Calu3 (cell line): ENCODE results near the gene ZNF791. TPM values are rescaled to one million over a fixed set of nuclear protein-coding genes. Genes with fewer than 3 reads are reported as not detected.

ENCODE experiments used
- BruUV-seq: library from RNA; stranded (reverse); fragments of 400-500 nt; replicated peaks from 2 replicates; lab custom pipeline; 2021; lab: Mats Ljungman, UMichigan
- CTCF ChIA-PET: fragments of 300-600 bp; sonication (Branson Sonifier 250); formaldehyde crosslinking; loops from one replicate; lab custom pipeline; 2022; ENCODE audit warnings: antibody characterized with exemption; lab: Charles Lee
- DNase-seq: peaks from one replicate; pipeline ENCODE4 v3.0.0; 2022
- H3K27ac Mint-ChIP-seq: one replicate; pipeline ENCODE4 v1.8.0; 2022; ENCODE audit warnings: mixed read lengths; ENCODE audit not compliant: unreplicated experiment
- H3K27me3 Mint-ChIP-seq: one replicate; pipeline ENCODE4 v1.8.0; 2022; ENCODE audit warnings: mixed read lengths; ENCODE audit not compliant: unreplicated experiment
- H3K36me3 Mint-ChIP-seq: one replicate; pipeline ENCODE4 v1.8.0; 2022; ENCODE audit warnings: mild to moderate bottlenecking, moderate library complexity, mixed read lengths; ENCODE audit not compliant: insufficient read depth, unreplicated experiment
- H3K4me1 Mint-ChIP-seq: one replicate; pipeline ENCODE4 v1.8.0; 2022; ENCODE audit warnings: mild to moderate bottlenecking, low read depth, mixed read lengths; ENCODE audit not compliant: unreplicated experiment
- H3K4me3 Mint-ChIP-seq: one replicate; pipeline ENCODE4 v1.8.0; 2022; ENCODE audit warnings: mild to moderate bottlenecking, low read depth, moderate library complexity, mixed read lengths; ENCODE audit not compliant: unreplicated experiment
- H3K9me3 Mint-ChIP-seq: one replicate; pipeline ENCODE4 v1.8.0; 2022; ENCODE audit warnings: low read depth, mixed read lengths; ENCODE audit not compliant: unreplicated experiment
- CTCF ChIP-seq: fragments of 200-600 bp; IDR thresholded peaks from one replicate; pipeline ENCODE4 v1.8.0; 2022; ENCODE audit warnings: antibody characterized with exemption; ENCODE audit not compliant: unreplicated experiment
- intact Hi-C: fragments of 100-400 bp; cut with micrococcal nuclease; formaldehyde crosslinking; loops from one replicate; pipeline ENCODE4 v1.10.0; 2022; ENCODE audit not compliant: unreplicated experiment
- total RNA-seq: library from RNA; stranded (reverse); gene quantifications from 2 replicates; pipeline ENCODE4 v1.2.3, GENCODE V29; 2022

The ZNF791 gene
- total RNA-seq, 1 experiment from 2014 or later = 15.8 TPM

DNA sequence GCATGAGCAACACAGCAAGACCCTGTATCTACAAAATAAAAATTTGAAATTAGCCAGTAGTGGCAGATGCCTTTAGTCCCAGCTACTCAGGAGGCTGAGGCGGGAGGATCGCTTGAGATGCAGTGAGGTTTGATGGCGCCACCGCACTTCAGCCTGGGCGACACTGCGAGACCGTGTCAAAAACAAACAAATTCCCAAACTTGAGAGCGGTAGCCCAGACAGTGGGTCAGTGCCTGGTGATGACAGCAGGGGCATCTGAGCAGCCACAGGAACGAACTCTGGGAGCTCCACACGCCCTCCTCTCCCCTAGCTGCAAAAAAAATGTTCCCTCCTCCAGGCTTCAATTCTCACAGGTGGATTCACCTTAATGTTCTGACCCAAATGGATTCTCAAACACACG lies 14.2 kb upstream of the ZNF791 start:
- Mint-ChIP-seq H3K36me3 (peaks cover 5% of the 10 kb centered on the region), H3K4me1 (no peaks in the 10 kb centered on the region), H3K4me3 (no peak overlapping the region), H3K9me3 (no peaks in the 10 kb centered on the region), H3K27ac (no peak overlapping the region), H3K27me3 (no peaks in the 10 kb centered on the region)
- DNase-seq = no peak
- CTCF ChIA-PET = no interaction called here
- intact Hi-C loops = no loop called here
- TF ChIP-seq CTCF = no peak
- BruUV-seq = no TSS peak

GRCh38 chr19:12596927-12597548 lies 13.7 kb upstream of the ZNF791 start:
- H3K9me3 Mint-ChIP-seq = no peaks in the 10 kb centered on the region
- no peaks in the 10 kb centered on the region for H3K4me1 Mint-ChIP-seq
- no peak overlapping the region for H3K27ac Mint-ChIP-seq
- CTCF ChIA-PET = no interaction called here
- H3K27me3 Mint-ChIP-seq = no peaks in the 10 kb centered on the region
- DNase-seq = no peak
- no TSS peak for BruUV-seq
- H3K4me3 Mint-ChIP-seq = no peak overlapping the region
- H3K36me3 Mint-ChIP-seq = peaks cover 5% of the 10 kb centered on the region
- intact Hi-C loops = no loop called here
- no peak for TF ChIP-seq CTCF

DNA sequence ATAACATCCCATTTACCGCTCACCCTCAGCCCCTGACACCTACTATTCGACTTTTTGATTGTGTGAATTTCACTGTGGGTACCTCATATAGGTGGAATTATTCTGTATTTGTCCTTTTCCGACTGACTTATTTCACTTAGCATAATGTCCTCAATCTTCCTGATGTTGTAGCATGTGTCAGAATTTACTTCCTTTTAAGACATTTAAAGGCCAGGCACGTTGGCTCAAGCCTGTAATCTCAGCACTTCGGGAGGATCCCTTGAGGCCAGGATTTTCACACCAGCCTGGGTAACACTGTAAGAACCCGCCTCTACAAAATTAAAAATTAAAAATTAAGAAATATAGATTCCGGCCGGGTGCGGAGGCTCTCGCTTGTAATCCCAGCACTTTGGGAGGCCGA lies 13.1 kb upstream of the ZNF791 start:
- Mint-ChIP-seq H3K9me3 (no peaks in the 10 kb centered on the region), H3K4me1 (no peaks in the 10 kb centered on the region), H3K4me3 (no peak overlapping the region), H3K27ac (no peak overlapping the region), H3K36me3 (no peaks in the 10 kb centered on the region), H3K27me3 (no peaks in the 10 kb centered on the region)
- no TSS peak for BruUV-seq
- no peak for DNase-seq
- intact Hi-C loops = no loop called here
- no peak for TF ChIP-seq CTCF
- CTCF ChIA-PET = no interaction called here

DNA sequence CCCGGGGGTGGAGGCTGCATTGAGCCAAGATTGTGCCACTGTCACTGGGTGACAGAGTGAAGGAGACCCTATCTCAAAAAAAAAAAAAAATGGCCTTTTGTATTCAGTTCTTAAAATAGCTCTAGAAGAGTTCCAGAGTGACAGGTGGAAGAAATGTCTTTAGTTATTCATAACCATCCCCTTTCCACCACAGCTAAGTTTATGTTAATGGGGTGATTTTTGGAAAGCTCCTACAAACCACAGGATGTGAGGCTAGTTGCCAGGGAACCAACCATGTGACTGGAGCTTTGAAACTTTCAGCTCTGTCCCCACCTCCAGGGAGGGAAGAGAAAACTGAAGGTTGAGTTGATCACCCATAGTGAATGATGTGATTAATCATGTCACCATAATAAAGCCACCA lies 7.0 kb upstream of the ZNF791 start:
- CTCF ChIA-PET = no interaction called here
- no peaks in the 10 kb centered on the region for H3K4me1 Mint-ChIP-seq
- no peaks in the 10 kb centered on the region for H3K9me3 Mint-ChIP-seq
- H3K27ac Mint-ChIP-seq = no peak overlapping the region
- no peak for DNase-seq
- no TSS peak for BruUV-seq
- H3K27me3 Mint-ChIP-seq = no peaks in the 10 kb centered on the region
- intact Hi-C loops = no loop called here
- no peak overlapping the region for H3K4me3 Mint-ChIP-seq
- no peaks in the 10 kb centered on the region for H3K36me3 Mint-ChIP-seq
- TF ChIP-seq CTCF = no peak
